NCI-H128 (cell line): ENCODE measurements around the gene SRPK3.

ENCODE experiments used
- DNase-seq: peaks from one replicate; lab custom pipeline; 2025; ENCODE audit not compliant: unreplicated experiment; lab: John Stamatoyannopoulos, UW

SRPK3 gene

DNA sequence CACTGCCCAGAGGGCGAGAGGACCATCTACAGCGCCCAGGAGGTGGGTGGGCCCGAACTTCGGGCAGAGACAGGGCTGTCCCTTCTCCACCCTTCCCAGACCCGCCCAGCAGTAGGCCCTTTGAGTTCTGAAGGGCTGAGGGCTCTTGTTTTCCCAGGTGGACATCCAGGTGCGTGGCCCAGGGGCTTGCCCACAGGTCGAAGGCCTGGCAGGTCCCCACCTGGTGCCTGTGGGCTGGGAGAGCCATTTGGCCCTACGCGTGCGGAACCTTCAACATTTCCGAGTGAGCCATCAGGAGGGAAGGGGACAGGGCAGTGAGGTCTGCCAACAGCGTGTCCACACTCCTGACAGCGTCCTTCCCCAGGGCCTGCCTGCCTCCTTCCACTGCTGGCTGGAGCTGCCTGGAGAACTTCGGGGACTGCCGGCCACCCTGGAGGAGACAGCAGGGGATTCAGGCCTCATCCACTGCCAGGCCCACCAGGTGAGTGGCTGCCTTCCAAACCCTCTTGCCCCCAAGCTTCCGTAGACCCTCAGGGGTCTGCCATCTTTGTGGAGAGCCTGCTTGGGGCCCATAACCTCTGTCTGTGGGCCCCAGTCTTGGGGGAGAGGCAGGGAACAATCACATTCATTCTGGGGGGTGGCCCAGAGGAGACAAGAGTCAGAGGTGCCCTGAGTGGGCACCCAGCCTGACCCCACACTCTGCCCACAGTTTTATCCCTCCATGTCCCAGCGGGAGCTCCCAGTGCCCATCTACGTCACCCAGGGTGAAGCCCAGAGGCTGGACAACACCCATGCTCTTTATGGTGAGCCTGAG lies 10.0 kb upstream of the SRPK3 start:
- DNase-seq = no peak

DNA sequence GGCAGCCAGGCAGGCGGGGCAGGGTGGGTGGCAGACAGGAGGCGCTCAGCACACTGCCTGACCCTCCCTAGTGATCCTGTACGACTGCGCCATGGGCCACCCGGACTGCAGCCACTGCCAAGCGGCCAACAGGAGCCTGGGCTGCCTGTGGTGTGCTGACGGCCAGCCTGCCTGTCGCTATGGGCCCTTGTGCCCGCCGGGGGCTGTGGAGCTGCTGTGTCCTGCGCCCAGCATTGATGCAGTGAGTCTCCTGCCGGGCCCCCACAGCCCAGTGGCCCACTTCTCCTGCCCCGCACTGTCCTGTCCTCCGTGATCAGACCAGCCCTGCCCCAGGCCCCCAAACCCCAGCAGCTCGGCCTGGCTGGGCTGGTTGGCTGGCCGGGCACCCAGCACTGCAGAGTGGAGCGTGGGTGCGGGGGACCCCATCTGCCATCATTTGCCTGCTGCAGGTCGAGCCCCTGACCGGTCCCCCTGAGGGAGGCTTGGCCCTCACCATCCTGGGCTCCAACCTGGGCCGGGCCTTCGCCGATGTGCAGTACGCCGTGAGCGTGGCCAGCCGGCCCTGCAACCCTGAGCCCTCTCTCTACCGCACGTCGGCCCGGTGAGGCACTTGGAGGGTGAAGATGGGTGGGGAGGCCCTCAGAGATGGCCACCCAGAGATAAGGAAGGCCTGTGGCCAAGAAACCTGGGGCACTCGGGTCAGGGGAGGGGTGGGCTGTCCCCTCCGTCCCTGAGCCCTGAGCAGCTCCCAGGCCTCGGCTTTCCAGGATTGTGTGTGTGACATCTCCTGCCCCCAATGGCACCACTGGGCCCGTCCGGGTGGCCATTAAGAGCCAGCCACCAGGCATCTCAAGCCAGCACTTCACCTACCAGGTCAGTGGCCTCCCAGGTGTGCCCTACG lies 9.2 kb upstream of the SRPK3 start:
- no peak for DNase-seq

DNA sequence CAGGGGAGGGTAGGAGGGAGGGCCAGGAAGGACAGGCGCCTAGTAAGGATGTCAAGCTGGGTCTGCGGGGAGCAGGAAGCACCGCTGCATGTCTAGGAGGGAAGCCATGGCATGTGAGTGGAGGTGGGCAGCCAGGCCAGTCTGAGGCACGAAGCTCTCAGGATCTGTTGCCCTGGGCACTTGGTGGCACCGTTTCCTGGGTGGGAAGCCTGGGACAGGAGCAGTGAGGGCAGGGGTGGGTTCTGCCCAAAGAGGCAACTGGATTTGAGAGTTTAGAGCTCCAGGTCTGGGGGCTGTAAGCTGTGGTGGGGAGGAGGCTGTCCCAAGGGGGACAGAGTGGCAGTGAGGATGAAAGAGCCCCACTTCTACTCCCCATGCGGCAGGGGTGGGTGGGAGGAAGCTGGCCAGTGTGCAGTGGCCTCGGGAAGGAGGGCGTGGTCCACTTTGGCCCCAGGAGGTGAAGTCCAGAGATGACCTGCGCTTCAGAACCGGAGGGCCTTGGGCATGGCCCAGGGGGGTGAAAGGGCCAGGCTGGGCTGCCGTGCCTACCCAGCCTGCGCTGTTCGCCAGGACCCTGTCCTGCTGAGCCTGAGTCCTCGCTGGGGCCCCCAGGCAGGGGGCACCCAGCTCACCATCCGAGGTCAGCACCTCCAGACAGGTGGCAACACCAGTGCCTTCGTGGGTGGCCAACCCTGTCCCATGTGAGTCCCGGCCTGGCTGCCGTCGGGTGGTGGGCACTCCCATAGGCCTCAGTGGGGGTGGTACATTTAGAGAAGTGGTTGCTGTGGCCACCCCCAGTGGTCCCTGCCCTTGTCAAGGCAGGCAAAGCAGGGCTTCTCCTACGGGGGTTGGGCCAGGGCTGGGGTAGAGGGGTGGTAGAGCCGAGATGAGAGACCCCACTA lies 8.3 kb upstream of the SRPK3 start:
- DNase-seq = no peak

DNA sequence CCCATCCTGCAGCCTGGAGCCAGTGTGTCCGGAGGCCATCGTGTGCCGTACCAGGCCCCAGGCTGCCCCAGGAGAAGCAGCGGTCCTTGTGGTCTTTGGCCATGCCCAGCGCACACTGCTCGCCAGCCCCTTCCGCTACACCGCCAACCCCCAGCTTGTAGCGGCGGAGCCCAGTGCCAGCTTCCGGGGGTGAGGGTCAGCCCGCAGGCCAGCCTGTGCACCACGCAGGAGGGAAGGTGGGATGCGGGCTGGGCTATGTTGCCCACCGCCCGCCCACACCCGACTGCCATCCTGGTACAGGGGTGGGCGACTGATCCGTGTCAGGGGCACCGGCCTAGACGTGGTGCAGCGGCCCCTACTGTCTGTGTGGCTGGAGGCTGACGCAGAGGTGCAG lies 7.6 kb upstream of the SRPK3 start:
- no peak for DNase-seq

DNA sequence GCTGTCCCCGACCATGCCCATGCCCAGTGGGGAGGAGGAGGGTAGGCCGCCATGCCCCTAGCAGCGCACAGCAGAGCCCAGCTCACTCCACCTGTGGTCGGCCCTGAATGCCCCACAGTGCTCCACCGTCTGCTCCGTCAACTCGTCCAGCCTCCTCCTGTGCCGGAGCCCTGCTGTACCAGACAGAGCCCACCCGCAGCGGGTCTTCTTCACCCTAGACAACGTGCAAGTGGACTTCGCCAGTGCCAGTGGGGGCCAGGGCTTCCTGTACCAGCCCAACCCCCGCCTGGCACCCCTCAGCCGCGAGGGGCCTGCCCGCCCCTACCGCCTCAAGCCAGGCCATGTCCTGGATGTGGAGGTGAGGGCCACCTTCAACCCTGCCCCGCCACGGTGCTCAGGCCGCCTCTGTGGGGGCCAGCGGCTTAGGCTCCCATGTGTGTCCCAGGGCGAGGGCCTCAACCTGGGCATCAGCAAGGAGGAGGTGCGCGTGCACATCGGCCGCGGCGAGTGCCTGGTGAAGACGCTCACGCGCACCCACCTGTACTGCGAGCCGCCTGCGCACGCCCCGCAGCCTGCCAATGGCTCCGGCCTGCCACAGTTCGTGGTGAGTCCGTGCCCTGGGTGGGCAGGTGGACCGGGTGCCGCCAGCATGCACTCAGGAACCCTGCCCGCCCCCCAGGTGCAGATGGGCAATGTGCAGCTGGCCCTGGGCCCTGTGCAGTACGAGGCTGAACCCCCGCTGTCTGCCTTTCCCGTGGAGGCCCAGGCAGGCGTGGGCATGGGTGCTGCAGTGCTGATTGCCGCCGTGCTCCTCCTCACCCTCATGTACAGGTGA lies 6.9 kb upstream of the SRPK3 start:
- no peak for DNase-seq

DNA sequence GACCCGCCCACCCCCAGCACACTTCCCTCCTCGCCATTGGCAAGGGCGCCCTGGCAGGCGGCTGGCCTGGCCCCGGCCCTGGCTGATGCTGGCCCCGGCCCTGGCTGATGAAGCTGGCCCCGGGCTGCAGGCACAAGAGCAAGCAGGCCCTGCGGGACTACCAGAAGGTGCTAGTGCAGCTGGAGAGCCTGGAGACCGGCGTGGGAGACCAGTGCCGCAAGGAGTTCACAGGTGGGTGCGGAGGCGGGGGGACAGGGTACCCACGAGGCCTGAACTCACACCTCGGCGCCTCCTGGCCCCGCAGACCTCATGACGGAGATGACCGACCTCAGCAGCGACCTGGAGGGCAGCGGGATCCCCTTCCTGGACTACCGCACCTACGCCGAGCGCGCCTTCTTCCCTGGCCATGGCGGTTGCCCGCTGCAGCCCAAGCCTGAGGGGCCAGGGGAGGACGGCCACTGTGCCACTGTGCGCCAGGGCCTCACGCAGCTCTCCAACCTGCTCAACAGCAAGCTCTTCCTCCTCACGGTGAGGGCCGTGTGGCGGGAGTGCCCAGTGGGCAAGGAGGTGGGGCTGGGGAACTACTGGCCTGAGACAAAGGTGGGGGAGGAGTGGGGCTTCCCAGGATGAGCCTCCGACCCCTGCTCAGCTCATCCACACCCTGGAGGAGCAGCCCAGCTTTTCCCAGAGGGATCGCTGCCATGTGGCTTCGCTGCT lies 6.1 kb upstream of the SRPK3 start:
- DNase-seq = no peak

DNA sequence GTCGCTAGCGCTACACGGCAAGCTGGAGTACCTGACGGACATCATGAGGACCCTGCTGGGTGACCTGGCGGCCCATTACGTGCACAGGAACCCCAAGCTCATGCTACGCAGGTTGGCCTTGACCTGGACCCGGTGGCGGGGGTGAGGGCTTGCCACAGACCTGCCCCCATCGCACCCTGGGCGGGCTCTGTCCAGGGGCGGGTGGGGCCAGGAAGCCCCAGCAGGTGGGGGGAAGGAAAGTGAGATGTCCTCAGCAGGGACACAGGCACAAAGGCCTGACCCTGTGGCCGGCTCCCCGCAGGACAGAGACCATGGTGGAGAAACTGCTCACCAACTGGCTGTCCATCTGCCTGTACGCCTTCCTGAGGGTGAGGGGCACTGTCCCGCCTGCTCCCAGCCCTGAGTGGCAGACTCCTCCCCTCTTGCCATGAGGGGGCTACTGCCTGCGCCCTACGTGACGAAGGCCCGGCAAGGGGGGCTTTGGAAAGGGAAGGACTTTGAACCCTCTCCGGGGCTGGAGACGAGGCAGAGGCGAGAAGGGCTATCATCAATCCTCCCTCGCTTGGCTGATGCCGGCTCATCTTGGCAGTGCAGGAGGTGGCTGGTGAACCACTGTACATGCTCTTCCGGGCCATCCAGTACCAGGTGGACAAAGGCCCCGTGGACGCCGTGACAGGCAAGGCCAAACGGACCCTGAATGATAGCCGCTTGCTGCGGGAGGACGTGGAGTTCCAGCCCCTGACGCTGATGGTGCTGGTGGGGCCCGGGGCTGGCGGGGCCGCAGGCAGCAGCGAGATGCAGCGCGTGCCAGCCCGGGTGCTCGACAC lies 5.3 kb upstream of the SRPK3 start:
- DNase-seq = no peak

DNA sequence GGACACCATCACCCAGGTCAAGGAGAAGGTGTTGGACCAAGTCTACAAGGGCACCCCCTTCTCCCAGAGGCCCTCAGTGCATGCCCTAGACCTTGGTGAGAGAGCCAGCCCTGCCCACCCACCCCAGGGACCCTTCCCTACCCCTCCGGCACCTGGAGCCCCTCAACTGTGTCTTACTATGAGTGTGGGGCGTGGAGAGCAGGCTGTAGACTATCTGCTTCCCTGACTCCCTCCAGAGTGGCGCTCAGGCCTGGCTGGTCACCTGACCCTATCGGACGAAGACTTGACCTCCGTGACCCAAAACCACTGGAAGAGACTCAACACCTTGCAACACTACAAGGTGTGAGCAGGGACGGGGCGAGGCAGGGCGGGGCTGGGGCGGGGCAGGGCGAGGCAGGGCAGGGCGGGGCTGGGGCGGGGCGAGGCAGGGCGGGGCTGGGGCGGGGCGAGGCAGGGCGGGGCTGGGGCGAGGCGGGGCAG lies 4.7 kb upstream of the SRPK3 start:
- DNase-seq = no peak

DNA sequence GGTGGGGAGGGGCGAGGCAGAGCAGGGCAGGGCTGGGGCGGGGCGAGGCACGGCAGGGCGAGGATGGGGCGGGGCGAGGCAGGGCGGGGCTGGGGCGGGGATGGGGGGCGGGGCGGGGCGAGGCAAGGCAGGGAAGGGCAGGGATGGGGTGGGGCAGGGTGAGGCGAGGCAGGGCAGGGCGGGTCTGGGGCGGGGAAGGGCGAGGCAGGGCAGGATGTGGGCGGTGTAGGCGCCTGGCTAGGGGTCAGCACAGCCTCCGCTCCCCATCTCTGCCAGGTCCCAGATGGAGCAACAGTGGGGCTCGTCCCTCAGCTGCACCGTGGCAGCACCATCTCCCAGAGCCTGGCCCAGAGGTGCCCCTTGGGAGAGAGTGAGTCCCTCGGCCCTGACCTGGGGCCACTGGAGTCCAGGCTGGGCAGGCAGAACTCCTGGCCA lies 4.2 kb upstream of the SRPK3 start:
- no peak for DNase-seq

DNA sequence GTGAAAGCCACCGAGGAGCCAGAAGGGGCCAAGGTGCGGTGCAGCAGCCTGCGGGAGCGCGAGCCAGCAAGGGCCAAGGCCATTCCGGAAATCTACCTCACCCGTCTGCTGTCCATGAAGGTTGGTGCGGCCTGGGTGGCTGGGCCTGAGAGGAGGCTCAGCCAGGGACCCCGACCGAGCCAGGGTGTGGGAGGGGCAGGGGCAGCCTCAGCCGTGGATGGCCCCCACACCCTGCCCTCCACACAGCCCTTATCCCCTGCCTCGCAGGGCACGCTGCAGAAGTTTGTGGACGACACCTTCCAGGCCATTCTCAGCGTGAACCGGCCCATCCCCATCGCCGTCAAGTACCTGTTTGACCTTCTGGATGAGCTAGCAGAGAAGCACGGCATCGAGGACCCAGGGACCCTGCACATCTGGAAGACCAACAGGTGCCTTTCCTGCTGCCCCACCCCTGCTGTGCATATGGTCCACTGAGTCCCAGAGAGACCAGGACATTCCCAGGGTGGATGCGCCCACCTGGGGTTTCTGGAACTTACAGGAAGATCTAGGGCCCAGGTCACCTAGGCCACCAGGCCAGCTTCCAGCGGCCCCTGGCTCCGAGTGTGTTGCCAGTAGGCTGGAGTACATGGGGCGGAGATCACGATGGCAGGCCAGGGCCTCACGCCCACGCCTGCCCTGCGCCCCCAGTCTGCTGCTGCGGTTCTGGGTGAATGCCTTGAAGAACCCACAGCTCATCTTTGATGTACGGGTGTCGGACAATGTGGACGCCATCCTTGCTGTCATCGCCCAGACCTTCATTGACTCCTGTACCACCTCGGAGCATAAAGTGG lies 3.4 kb upstream of the SRPK3 start:
- DNase-seq = no peak

DNA sequence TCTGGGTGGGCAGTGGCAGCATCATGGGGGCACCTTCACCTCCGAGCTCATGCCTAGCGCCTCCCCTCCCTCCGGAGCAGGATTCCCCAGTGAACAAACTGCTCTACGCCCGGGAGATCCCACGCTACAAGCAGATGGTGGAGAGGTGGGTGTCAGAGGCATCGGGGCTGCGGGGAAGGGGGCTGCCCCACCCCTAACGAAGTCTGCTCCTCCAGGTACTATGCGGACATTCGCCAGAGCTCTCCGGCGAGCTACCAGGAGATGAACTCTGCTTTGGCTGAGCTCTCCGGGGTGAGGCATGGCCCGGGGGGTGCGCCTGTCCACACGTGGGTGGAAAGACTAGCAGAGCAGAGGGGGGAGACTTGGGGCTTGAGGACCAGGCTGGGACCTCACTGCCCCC lies 2.7 kb upstream of the SRPK3 start:
- DNase-seq = no peak

DNA sequence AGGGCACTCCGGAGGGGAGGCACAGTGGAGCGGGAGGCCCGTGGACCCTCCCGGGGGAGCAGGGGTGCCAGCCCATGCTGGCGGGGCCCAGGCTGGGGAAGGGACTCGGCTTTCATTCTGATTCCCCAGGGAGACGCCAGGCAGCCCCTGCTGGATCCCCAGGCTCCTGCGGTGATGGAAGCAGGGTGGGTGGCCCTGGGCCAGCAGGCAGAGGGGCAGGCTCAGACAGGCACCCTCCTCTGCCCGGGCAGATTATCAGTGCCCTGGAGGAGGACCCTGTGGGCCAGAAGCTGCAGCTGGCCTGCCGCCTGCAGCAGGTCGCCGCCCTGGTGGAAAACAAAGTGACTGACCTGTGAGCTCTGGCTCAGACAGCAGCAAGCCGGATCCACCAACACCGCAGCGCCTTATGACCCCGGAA lies 2.1 kb upstream of the SRPK3 start:
- DNase-seq = no peak

DNA sequence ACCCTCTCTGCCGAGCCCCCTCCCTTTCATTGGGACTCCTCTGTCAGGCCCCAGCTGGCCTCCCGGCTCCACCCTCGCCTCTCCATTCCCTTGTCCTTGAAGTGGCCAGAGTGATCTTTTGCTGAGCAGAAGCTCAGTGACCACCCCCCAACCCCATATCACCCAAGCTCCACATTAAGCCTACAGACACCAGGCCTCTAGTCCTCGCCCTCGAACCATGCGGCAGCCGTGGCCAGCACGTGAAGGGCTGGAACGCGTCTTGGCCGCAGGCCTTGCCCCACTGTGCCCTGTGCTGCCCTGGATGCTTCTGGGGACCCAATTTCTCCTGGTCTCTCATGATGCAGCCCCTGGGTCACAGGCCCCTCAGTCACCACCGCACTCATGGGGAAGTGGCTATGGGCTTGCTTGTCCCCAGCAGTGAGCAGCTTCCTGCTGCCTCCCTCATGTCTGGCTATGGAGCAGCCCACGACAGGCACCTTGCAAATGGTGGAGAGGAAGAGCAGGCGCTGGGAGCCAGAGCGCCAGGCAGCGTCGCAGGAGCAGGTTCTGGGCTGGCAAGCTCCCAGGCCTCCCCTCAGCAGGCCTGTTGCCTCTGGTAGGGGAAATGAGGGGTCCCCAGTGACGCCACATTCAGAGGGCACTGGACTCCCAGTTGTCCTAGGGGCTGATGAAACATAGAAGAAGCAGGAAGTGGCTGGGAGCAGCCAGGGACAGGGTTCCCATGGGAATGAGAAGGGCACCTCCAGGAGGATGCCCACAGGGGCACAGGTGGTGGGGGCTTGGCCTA lies 757 bp upstream of the SRPK3 start:
- DNase-seq = no peak

DNA sequence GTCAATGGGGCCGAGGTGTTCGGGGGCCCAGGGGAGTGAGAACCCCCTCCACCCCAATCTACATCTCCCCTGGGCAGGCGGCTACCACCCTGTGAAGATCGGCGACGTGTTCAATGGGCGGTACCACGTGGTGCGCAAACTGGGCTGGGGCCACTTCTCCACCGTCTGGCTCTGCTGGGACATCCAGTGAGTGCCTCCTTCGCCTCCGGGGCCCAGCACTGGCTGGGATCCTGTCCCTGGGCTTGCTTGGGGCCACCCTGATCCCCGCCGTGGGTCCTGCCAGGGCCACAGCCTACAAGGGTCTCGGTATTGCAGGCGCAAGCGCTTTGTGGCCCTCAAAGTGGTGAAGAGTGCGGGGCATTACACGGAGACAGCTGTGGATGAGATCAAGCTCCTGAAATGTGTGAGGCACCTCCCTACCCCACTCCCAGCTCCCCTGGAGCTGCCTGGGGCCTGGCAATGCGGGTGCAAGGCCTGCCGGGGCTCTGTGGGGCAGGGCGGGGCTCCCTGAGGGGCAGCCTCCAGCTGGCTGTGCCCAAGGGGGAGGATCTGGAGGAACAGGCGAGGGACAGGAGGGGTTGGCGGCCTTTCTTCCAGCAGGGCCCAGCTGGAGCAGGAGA lies 697 bp downstream of the SRPK3 start:
- no peak for DNase-seq

DNA sequence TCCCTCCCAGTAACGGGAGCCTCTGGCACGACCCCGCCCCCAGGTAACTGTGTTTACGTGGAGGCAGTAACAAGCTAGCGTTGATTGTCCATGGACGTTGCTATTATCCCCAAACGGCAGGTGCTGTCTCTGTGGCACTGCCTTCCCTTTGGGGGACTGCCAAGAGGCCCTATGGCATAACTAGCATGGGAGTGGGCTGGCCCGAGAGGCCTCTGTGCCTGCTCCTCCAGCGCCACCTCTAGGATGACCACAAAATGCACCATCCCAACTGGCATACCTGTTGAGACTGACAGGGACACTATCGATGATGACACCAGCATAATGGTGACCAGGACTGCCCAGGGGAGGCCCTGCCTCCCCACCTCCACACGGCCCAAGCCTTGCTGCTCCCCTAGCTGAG lies 1.5 kb downstream of the SRPK3 start:
- peak; percentile 80 for DNase-seq

DNA sequence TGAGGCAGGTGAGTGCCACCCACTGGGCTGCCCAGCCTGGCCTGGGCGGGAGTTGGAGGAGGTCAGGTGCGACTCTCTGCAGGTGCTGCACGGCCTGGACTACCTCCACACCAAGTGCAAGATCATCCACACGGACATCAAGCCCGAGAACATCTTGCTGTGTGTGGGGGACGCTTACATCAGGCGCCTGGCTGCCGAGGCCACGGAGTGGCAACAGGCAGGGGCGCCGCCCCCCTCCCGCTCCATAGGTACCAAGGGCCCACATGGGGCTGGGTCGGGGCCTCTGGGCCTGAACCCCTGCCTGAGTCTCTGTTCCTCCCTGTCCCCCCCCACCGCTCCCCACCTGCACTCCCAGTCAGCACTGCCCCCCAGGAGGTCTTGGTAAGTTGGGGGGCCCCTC lies 2.0 kb downstream of the SRPK3 start:
- no peak for DNase-seq
